PC-9 (cell line): ENCODE data around the gene NDUFS5.

ENCODE experiments used
- CTCF ChIP-seq: fragments of 200-600 bp; sonication (generic); conservative IDR thresholded peaks from 2 replicates; pipeline ENCODE4 v1.6.1; 2017; ENCODE audit warnings: mixed run types, antibody characterized with exemption, mild to moderate bottlenecking, moderate library complexity
- EZH2 ChIP-seq: fragments of 200-600 bp; sonication (generic); IDR thresholded peaks from 2 replicates; pipeline ENCODE4 v1.8.0; 2017; ENCODE audit warnings: antibody characterized with exemption, low read depth

GRCh38 chr1:39048745-39049370 is 22.7 kb downstream of the NDUFS5 start:
- no peak for TF ChIP-seq CTCF
- TF ChIP-seq EZH2 = no peak
